Esophagus squamous epithelium (tissue), 5 donors: ENCODE results near the gene KIFC3. TPM values are rescaled to one million over a fixed set of nuclear protein-coding genes. Genes with fewer than 3 reads are reported as not detected.

ENCODE experiments used
- DNase-seq: peaks from one replicate; lab custom pipeline; 2025; lab: John Stamatoyannopoulos, UW
- H3K27ac ChIP-seq, 4 donors: fragments of 200-600 bp; sonication (generic); one replicate each; pipeline ENCODE4 v1.5.1; 2016 to 2019; ENCODE audit warnings: mild to moderate bottlenecking in 1 of 4
- H3K27me3 ChIP-seq, 4 donors: fragments of 200-600 bp; sonication (generic); 1 replicate in 3 of 4; 2 replicates in 1 of 4; pipeline versions ENCODE4 v1.5.1 to v1.6.0; 2017 to 2021; ENCODE audit warnings: antibody characterized with exemption in 1 of 4
- H3K36me3 ChIP-seq, 3 donors: fragments of 200-600 bp; sonication (generic); one replicate each; pipeline ENCODE4 v1.5.1; 2016 to 2019
- H3K4me1 ChIP-seq, 3 donors: fragments of 200-600 bp; sonication (generic); one replicate each; pipeline ENCODE4 v1.5.1; 2017 to 2019
- H3K4me3 ChIP-seq, 4 donors: fragments of 200-600 bp; sonication (generic); 1 replicate in 3 of 4; 2 replicates in 1 of 4; pipeline ENCODE4 v1.5.1; 2016 to 2019; ENCODE audit warnings: mild to moderate bottlenecking in 2 of 4, moderate library complexity in 1 of 4
- H3K9me3 ChIP-seq, 3 donors: fragments of 200-600 bp; sonication (generic); one replicate each; pipeline ENCODE4 v1.5.1; 2016 to 2019
- CTCF ChIP-seq, 6 experiments: fragments of 450-650 bp in 4 of 6; fragments of 200-600 bp in 2 of 6; sonication (generic) in 2 of 6; IDR thresholded peaks; one replicate each; pipeline ENCODE4 v1.5.1; 2016 to 2019; ENCODE audit warnings: antibody characterized with exemption in 6 of 6, mild to moderate bottlenecking in 4 of 6, moderate library complexity in 4 of 6
- POLR2A ChIP-seq, 4 donors: fragments of 450-650 bp; IDR thresholded peaks; one replicate each; pipeline ENCODE4 v1.6.1; 2017; ENCODE audit warnings: antibody characterized with exemption in 4 of 4, mild to moderate bottlenecking in 4 of 4, moderate library complexity in 3 of 4
- WGBS, 2 donors: methylation state at CpG; one replicate each; pipeline ENCODE4 v1.1.5; 2018; 5-methylcytosine and 5-hydroxymethylcytosine counted together
- intact Hi-C: fragments of 100-400 bp; cut with DNase I; formaldehyde crosslinking; loops from one replicate; pipeline ENCODE4 v1.15.0; 2022
- total RNA-seq, 4 donors: library from RNA; depleted of rRNA; stranded (reverse); fragments of >200 nt; gene quantifications; one replicate each; pipeline ENCODE4 v1.1.0, GENCODE V29; 2016
- donor health status: DM: yes; HTN: yes; CAD: no.

The KIFC3 gene
- total RNA-seq, 4 donors from 2014 or later, result 14.8 to 72.4 (median 43.5) TPM

GRCh38 chr16:57755061-57755684, 47.1 kb downstream of the KIFC3 start:
- no peak for DNase-seq
- peaks cover 0 to 92% (median 4%) of the 10 kb centered on the region in 3 donors for H3K36me3 ChIP-seq
- no peaks in the 10 kb centered on the region for H3K9me3 ChIP-seq
- peaks cover 10 to 25% (median 12%) of the 10 kb centered on the region in 3 donors for H3K4me1 ChIP-seq
- H3K27me3 ChIP-seq, result no peaks in the 10 kb centered on the region
- no peak overlapping the region for H3K27ac ChIP-seq
- TF ChIP-seq POLR2A (IDR thresholded peaks at IDR 0.05) (no peak), CTCF (IDR thresholded peaks at IDR 0.05) (peak in 1 of 6 experiments; percentile 15)
- H3K4me3 ChIP-seq, result no peak overlapping the region
- WGBS, 2 donors, result 75 to 76% methylated on average over 4 to 5 of the region's 24 CpGs
- intact Hi-C loops, result loop anchor here (5.0 to 10.0 kb wide), 3 partner anchors 107 to 247 kb away; partner anchors contain the start of genes USB1 and ZNF319

GRCh38 chr16:57754354-57755060, 47.8 kb downstream of the KIFC3 start:
- Histone ChIP-seq H3K4me1 (peaks cover 3 to 18% (median 11%) of the 10 kb centered on the region in 3 donors), H3K36me3 (peaks cover 0 to 85% (median 4%) of the 10 kb centered on the region in 3 donors), H3K9me3 (no peaks in the 10 kb centered on the region), H3K4me3 (no peak overlapping the region), H3K27ac (no peak overlapping the region), H3K27me3 (no peaks in the 10 kb centered on the region)
- TF ChIP-seq POLR2A (IDR thresholded peaks at IDR 0.05), result no peak
- TF ChIP-seq CTCF (IDR thresholded peaks at IDR 0.05), result no peak
- intact Hi-C loops, result loop anchor here (5.0 to 10.0 kb wide), 3 partner anchors 108 to 248 kb away; partner anchors contain the start of genes USB1 and ZNF319
- WGBS, 2 donors, result 0 to 84% methylated on average over 1 to 4 of the region's 9 CpGs
- DNase-seq, result no peak

GRCh38 chr16:57753448-57754353, 48.6 kb downstream of the KIFC3 start:
- DNase-seq, result no peak
- TF ChIP-seq POLR2A (IDR thresholded peaks at IDR 0.05) (no peak), CTCF (IDR thresholded peaks at IDR 0.05) (no peak)
- H3K4me3 ChIP-seq, result no peak overlapping the region
- no peak overlapping the region for H3K27ac ChIP-seq
- no peaks in the 10 kb centered on the region for H3K27me3 ChIP-seq
- intact Hi-C loops, result loop anchor here (10.0 kb wide), 1 partner anchor 169 kb away; no protein-coding TSS in a partner anchor
- no peaks in the 10 kb centered on the region for H3K9me3 ChIP-seq
- H3K4me1 ChIP-seq, result peaks cover 0 to 12% (median 5%) of the 10 kb centered on the region in 3 donors
- WGBS, 2 donors, result 93 to 95% methylated on average over 9 to 20 of the region's 32 CpGs
- peaks cover 0 to 81% (median 4%) of the 10 kb centered on the region in 3 donors for H3K36me3 ChIP-seq

- H3K27ac ChIP-seq, result no peak overlapping the region
- H3K36me3 ChIP-seq, result peaks cover 0 to 81% (median 0%) of the 10 kb centered on the region in 3 donors
- 93 to 100% methylated on average over 1 to 3 of the region's 44 CpGs for WGBS, 2 donors
- no peaks in the 10 kb centered on the region for H3K9me3 ChIP-seq
- H3K27me3 ChIP-seq, result no peaks in the 10 kb centered on the region
- no peak for TF ChIP-seq CTCF (IDR thresholded peaks at IDR 0.05)
- H3K4me3 ChIP-seq, result no peak overlapping the region
- peaks cover 0 to 12% (median 5%) of the 10 kb centered on the region in 3 donors for H3K4me1 ChIP-seq
- DNase-seq, result no peak
- intact Hi-C loops, result loop anchor here (10.0 kb wide), 1 partner anchor 168 kb away; no protein-coding TSS in a partner anchor
Measured at GRCh38 chr16:57752581-57753447, 49.5 kb downstream of the KIFC3 start.
